Fibroblast of the conjunctiva (primary cell): ENCODE results near the gene ZFP1.
"Not testable (repeated sequence)": the region's sequence is repeated elsewhere in the genome, so short reads cannot be mapped to it uniquely, and the experiment has no call there.

Source experiments
- DNase-seq: peaks from one replicate; pipeline ENCODE4 v3.0.0-alpha.2; 2010; ENCODE audit warnings: low read depth

The ZFP1 gene

GRCh38 chr16:75113541-75114121, 34.7 kb upstream of the ZFP1 start:
- no peak for DNase-seq

- DNase-seq, result no peak
These were observed 34.0 kb upstream of the ZFP1 start for GRCh38 chr16:75114179-75114945.

- no peak for DNase-seq
These were observed 33.1 kb upstream of the ZFP1 start for GRCh38 chr16:75114946-75115825.

GRCh38 chr16:75116081-75116910, 32.0 kb upstream of the ZFP1 start, which contains the start of gene LDHD:
TSS of gene LDHD (minus strand) at chr16:75116780. CDS start at chr16:75116720, 60 bp downstream.
- DNase-seq, result peak; percentile 32

- DNase-seq, result no peak
These were observed 31.4 kb upstream of the ZFP1 start for GRCh38 chr16:75116911-75117245.

GRCh38 chr16:75118943-75119539, 29.3 kb upstream of the ZFP1 start:
- no peak for DNase-seq

GRCh38 chr16:75120253-75120652, 28.1 kb upstream of the ZFP1 start:
- no peak for DNase-seq

- DNase-seq, result no peak
These were observed 26.3 kb upstream of the ZFP1 start for GRCh38 chr16:75121949-75122568.

GRCh38 chr16:75122609-75123008, 25.7 kb upstream of the ZFP1 start:
- DNase-seq, result no peak

- no peak for DNase-seq
These were observed 20.5 kb upstream of the ZFP1 start for GRCh38 chr16:75127713-75128415.

GRCh38 chr16:75129421-75130149, 18.7 kb upstream of the ZFP1 start:
- DNase-seq, result not testable (repeated sequence)

- DNase-seq, result no peak
These were observed 18.1 kb upstream of the ZFP1 start for GRCh38 chr16:75130150-75130771.

- DNase-seq, result no peak
These were observed 17.2 kb upstream of the ZFP1 start for GRCh38 chr16:75131081-75131480.

- DNase-seq, result no peak
These were observed 10.1 kb upstream of the ZFP1 start for GRCh38 chr16:75138233-75138632.

GRCh38 chr16:75138636-75139035, 9.7 kb upstream of the ZFP1 start:
- no peak for DNase-seq

GRCh38 chr16:75139498-75139897, 8.8 kb upstream of the ZFP1 start:
- DNase-seq, result no peak

- DNase-seq, result no peak
These were observed 4.4 kb upstream of the ZFP1 start for GRCh38 chr16:75143941-75144340.

- DNase-seq, result no peak
These were observed 385 bp upstream of the ZFP1 start for GRCh38 chr16:75147968-75148310.

GRCh38 chr16:75151798-75152197, 3.5 kb downstream of the ZFP1 start:
- no peak for DNase-seq
